ENCODE data around the gene MICAL3.

DNA sequence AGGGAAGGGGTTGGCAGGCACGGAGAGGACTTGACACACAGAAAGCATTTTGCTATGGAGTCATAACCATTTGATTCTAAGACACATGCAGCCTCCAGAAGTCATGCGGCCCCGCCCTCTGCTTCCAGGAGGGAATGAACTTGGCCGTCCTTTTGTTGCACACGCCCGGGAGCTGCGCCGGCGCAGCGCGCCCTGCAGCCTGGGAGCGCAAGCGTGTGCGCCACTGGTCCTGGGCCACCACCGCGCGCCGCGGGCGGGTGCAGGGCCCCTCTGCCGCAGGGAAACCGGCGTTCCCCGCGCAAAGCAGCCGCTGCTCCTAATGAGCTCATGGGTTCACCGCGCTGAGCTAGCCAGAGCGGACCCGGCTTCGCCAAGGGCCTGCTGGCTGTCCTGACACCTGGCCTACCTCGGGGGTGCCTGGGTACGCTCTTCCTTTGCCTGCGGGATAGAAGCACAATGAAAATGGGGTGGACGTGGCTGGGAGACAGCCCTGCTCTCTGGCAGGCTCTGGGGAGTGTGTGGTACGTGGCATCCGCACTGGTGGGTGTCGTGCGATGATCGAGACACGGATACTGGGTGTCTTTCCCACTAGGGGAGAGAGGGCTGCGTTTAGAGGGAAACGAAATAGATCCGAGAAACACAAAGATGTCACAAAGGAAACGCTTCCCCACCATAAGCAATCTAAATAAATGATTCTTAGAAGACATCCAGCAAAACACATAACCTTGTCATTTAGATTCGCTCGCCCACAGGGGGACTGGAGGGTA lies 669 bp downstream of the MICAL3 start:
- TF ChIP-seq, protein P1, sequence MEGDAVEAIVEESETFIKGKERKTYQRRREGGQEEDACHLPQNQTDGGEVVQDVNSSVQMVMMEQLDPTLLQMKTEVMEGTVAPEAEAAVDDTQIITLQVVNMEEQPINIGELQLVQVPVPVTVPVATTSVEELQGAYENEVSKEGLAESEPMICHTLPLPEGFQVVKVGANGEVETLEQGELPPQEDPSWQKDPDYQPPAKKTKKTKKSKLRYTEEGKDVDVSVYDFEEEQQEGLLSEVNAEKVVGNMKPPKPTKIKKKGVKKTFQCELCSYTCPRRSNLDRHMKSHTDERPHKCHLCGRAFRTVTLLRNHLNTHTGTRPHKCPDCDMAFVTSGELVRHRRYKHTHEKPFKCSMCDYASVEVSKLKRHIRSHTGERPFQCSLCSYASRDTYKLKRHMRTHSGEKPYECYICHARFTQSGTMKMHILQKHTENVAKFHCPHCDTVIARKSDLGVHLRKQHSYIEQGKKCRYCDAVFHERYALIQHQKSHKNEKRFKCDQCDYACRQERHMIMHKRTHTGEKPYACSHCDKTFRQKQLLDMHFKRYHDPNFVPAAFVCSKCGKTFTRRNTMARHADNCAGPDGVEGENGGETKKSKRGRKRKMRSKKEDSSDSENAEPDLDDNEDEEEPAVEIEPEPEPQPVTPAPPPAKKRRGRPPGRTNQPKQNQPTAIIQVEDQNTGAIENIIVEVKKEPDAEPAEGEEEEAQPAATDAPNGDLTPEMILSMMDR (IDR thresholded peaks at IDR 0.05) = no peak
- TF ChIP-seq EZH2phosphoT487 (IDR thresholded peaks at IDR 0.05) = peak; percentile 73

All from neural progenitor cell (in vitro differentiated cells).